AG09309 (cell line): ENCODE data around the gene CDH12.
"Not testable (repeated sequence)": the region's sequence is repeated elsewhere in the genome, so short reads cannot be mapped to it uniquely, and the experiment has no call there.

Source experiments
- DNase-seq: peaks from one replicate; pipeline ENCODE4 v3.0.0-alpha.2; 2010; ENCODE audit warnings: low read depth
- H3K4me3 ChIP-seq: 2 replicates; pipeline ENCODE4 v1.5.1; 2011; ENCODE audit warnings: mild to moderate bottlenecking, low read depth, low read length, moderate library complexity; ENCODE audit not compliant: control insufficient read depth
- TF ChIP-seq, protein P1 (sequence below): IDR thresholded peaks from 2 replicates; pipeline ENCODE4 v1.5.1; 2011; ENCODE audit warnings: mild to moderate bottlenecking, low read depth, low read length, inconsistent platforms; ENCODE audit not compliant: insufficient read depth, control insufficient read depth; ENCODE audit errors: missing control alignments

The CDH12 gene

DNA sequence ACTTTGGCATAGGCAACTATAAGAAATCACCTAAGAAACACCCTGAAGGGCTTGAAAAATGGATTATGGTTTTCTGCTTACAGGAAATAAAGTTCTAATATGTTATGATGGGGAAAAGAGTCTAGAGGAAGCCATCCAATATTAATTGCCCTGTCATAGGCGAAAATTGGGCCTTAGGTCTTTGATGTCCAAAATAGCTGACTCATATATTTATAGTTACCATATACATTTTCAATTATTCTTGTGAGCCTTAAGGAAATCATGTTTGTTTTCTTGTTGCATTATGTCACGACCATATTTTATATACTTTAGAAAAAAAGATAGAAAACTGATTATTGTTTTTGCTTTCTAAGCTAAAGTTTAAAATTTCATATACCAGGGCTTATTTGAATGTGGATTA, 509.1 kb downstream of the CDH12 start:
- no peak for DNase-seq
- TF ChIP-seq, protein P1, sequence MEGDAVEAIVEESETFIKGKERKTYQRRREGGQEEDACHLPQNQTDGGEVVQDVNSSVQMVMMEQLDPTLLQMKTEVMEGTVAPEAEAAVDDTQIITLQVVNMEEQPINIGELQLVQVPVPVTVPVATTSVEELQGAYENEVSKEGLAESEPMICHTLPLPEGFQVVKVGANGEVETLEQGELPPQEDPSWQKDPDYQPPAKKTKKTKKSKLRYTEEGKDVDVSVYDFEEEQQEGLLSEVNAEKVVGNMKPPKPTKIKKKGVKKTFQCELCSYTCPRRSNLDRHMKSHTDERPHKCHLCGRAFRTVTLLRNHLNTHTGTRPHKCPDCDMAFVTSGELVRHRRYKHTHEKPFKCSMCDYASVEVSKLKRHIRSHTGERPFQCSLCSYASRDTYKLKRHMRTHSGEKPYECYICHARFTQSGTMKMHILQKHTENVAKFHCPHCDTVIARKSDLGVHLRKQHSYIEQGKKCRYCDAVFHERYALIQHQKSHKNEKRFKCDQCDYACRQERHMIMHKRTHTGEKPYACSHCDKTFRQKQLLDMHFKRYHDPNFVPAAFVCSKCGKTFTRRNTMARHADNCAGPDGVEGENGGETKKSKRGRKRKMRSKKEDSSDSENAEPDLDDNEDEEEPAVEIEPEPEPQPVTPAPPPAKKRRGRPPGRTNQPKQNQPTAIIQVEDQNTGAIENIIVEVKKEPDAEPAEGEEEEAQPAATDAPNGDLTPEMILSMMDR = no peak
- no peak overlapping the region for H3K4me3 ChIP-seq

DNA sequence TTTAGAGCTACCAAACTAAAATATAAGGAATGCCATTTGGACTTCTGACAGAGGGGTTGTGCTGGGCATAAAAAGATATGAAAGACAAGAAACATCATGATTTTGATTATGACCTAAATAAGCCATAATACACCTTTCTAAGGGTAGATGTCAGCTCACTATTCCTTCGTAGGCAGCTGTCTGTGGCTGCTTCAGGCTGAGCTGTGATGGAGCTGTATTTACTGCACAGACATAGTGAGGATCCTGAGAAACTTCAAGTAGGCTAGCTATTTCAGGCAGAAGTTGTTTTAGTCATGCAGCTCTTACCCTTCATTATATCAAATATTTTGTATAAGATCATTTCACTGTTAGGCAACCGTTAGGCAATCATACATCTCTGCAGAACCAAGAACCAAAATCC, 511.7 kb downstream of the CDH12 start:
- no peak for DNase-seq
- TF ChIP-seq, protein P1 = no peak
- H3K4me3 ChIP-seq = no peak overlapping the region

DNA sequence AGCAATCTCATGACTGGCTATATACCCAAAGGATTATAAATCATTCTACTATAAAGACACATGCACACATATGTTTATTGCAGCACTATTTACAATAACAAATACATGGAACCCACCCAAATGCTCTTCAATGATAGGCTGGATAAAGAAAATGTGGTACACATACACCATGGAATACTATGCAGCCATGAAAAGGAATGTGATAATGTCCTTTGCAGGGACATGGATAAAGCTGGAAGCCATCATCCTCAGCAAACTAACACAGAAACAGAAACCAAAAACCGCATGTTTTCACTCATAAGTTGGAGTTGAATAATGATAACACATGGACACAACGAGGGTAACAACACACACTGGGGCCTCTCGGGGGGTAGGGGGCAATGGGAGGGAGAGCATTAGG, 520.2 kb downstream of the CDH12 start:
- DNase-seq, H3K4me3 ChIP-seq: not testable (repeated sequence)

DNA sequence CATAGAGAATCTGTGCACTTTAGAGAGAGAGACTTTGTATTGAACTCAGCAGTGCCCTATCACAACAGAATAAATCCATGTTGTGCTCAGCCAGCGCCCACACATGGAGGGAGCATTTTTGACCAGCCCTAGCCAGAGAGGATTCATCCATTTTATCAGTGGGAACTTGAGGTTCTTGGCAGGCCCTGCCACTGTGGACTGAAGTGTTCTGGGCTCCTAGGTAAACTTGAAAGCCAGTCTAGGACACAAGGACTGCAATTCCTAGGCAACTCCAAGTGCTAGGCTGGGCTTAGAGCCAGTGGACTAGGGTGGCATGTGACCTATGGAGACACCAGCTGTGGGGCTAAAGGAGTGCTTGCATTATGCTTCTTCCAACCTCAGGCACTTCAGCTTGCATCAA, 523.5 kb downstream of the CDH12 start:
- DNase-seq = no peak
- no peak overlapping the region for H3K4me3 ChIP-seq
- TF ChIP-seq, protein P1 = no peak

DNA sequence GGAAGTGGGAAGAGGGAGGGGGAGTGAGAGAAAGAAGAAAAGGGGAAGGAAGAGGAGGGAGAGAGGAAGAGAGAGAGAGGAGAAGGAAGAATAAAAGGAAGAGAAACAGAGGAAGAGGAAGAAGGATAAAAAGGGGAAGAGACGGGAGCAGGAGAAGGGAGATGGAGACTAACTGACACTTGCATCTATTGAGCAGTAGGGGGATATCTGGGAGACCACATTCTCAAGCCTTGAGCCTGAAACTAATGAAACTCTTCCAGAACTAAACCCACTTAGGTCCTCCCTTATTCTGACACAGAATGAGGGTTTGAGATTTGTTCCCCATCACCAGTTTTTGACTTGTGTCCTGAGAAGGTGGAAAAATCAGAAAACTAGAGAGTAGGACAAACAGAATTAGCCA, 533.3 kb downstream of the CDH12 start:
- TF ChIP-seq, protein P1 = no peak
- no peak for DNase-seq
- no peak overlapping the region for H3K4me3 ChIP-seq

DNA sequence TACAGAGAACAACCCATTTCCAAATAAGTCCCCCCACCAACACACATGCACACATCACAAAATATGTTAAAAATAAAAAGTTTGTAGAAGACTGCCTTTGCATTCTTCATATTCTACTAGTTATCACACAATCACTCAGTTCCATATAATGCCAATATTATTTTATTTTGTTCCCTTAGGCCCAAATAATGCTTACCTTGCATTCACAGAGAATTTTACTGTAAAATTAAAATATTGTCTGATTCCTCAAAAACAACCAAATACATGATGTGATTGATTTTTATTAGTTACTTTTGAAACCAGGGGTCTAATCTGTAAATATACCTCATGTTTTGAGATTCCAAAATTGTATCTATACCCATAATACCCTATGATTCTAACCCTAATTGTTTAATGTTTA, 536.9 kb downstream of the CDH12 start:
- TF ChIP-seq, protein P1 = no peak
- no peak overlapping the region for H3K4me3 ChIP-seq
- no peak for DNase-seq

DNA sequence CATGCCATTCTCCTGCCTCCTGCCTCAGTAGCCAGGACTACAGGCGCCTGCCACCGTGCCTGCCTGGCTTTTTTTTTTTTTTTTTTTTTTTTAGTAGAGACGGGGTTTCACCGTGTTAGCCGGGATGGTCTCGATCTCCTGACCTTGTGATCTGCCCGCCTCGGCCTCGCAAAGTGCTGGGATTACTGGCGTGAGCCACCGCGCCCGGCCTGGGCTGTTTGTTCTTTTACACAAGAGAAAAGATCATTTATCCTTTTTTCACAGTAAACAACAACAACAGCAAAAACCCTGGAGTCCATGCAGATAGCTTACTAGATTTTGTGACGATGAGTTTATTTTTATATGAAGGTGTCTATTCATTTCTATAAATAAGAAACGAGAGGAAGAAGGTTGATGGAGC, 538.1 kb downstream of the CDH12 start:
- H3K4me3 ChIP-seq, DNase-seq: not testable (repeated sequence)

DNA sequence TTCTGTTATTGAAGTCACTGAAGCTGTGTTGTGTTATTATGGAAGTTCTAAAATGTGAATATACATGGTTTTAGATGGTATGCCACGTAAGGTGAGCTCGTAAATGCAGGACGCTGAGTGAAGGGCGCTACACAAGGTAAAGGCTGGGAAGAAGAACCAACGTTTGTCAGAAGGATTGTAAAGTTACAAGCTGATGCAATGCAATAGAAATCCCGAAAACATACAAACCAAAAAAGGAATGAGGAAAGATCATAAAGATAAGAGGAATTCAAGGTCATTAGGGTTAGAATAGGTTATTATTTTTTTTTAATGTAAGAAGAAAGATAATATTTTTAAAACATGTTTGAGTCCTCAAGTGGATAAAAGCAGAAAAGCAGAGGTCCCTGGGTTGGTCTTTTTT, 538.6 kb downstream of the CDH12 start:
- no peak for DNase-seq
- H3K4me3 ChIP-seq = no peak overlapping the region
- TF ChIP-seq, protein P1 = no peak
